ENCODE measurements around the gene LMAN1. TPM values are rescaled to one million over a fixed set of nuclear protein-coding genes. Genes with fewer than 3 reads are reported as not detected.

LMAN1 gene
- total and polyA plus RNA-seq, 2 donors (not counting 3 experiments of a cell fraction or from before 2014, with no cell fraction given), result 43.8 to 92.5 TPM

DNA sequence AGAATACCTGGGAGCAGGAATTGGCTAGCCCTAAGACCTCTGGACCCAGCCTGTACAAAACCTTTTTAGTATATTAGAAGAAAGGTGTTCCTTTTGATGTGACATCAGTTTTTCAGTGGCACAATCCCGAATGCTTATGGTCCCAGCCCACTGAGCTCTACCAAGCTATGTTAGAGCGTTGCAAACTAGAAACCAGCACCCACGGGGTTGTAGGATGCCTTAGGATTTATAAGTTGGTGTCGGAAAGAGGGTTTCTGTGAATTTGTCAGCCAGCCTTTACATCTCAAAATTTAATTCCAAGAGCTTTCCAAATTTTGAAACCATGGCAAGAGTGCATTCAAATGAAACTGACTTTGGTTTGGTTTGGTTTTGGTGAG lies 499 bp upstream of the LMAN1 start:
- Histone ChIP-seq H3K9ac (replicated peaks; ENCODE audit: extremely low read depth, insufficient read depth, low read length) (no peak overlapping the region), H4K20me1 (replicated peaks; ENCODE audit: control insufficient read depth, extremely low read depth, insufficient read depth, low read length) (peaks cover 8% of the 10 kb centered on the region), H3K4me1 (ENCODE audit: control insufficient read depth, extremely low read depth, insufficient read depth, low read length) (peaks cover 18% of the 10 kb centered on the region), H3K27me3 (ENCODE audit: control insufficient read depth in 2 of 2, insufficient read depth in 2 of 2, low read length in 2 of 2) (peaks cover 23 to 38% of the 10 kb centered on the region in 2 experiments), H3K4me2 (ENCODE audit: insufficient read depth, low read length) (peak overlapping the region; percentile 91), H3K4me3 (replicated peaks in 1 of 3; ENCODE audit: insufficient read depth in 1 of 3, low read depth in 1 of 3, low read length in 3 of 3) (peak overlapping the region; percentile 16 to 89 (median 67)), H3K36me3 (ENCODE audit: control insufficient read depth in 2 of 2, extremely low read depth in 1 of 2, insufficient read depth in 2 of 2, low read length in 2 of 2) (peaks cover 4 to 5% of the 10 kb centered on the region in 2 experiments), H3K9me1 (replicated peaks; ENCODE audit: control insufficient read depth, extremely low read depth, insufficient read depth, low read length) (no peaks in the 10 kb centered on the region), H3K79me2 (ENCODE audit: control insufficient read depth, insufficient read depth, low read length) (peaks cover 38% of the 10 kb centered on the region), H2AFZ (ENCODE audit: low read depth, low read length) (peak overlapping the region; percentile 35), H3K9me3 (replicated peaks; ENCODE audit: control insufficient read depth, insufficient read depth, low read length) (no peaks in the 10 kb centered on the region), H3K27ac (ENCODE audit: insufficient read depth, low read depth, low read length) (no peak overlapping the region)
- TF ChIP-seq GATA2 (IDR thresholded peaks at IDR 0.05; ENCODE audit: insufficient read depth, insufficient read length, low read depth, low read length) (no peak), JUN (IDR thresholded peaks at IDR 0.05; ENCODE audit: borderline replicate concordance, insufficient read depth, insufficient read length, low read depth) (no peak), MYC (IDR thresholded peaks at IDR 0.05; ENCODE audit: low read depth, low read length) (no peak), EZH2 (IDR thresholded peaks at IDR 0.05; ENCODE audit: borderline replicate concordance, low read depth, low read length, severe bottlenecking) (no peak), POLR2AphosphoS5 (IDR thresholded peaks at IDR 0.05; ENCODE audit: insufficient read depth, low read depth, low read length) (no peak)
- dilution Hi-C loops (cut with MboI; ENCODE audit: extremely low pct_ligation_motif_present, low sequenced_read_pairs) (no loop called here), intact Hi-C loops (cut with micrococcal nuclease) (loop anchor here (2.0 kb wide), 1 partner anchor 221 kb away; the partner anchor contains the start of gene SEC11C)
- FAIRE-seq (no peak), DNase-seq (ENCODE audit: low read depth, low spot score) (no peak)
- BruUV-seq (replicated peaks), result no TSS peak
- CTCF ChIA-PET, result interaction anchor here (1.0 to 2.3 kb wide), 5 partner anchors 43 to 337 kb away, joined by 3 to 13 read pairs (median 4); partner anchors contain the start of gene CCBE1
- POLR2A ChIA-PET, result no interaction called here

- POLR2A ChIA-PET, result no interaction called here
- H3K79me2 ChIP-seq (ENCODE audit: control insufficient read depth, insufficient read depth, low read length), result peaks cover 38% of the 10 kb centered on the region
- intact Hi-C loops (cut with micrococcal nuclease) (loop anchor here (2.0 kb wide), 1 partner anchor 220 kb away; the partner anchor contains the start of gene SEC11C), dilution Hi-C loops (cut with MboI; ENCODE audit: extremely low pct_ligation_motif_present, low sequenced_read_pairs) (no loop called here)
- H3K27me3 ChIP-seq (ENCODE audit: control insufficient read depth in 2 of 2, insufficient read depth in 2 of 2, low read length in 2 of 2), result peaks cover 19 to 36% of the 10 kb centered on the region in 2 experiments
- no TSS peak for BruUV-seq (replicated peaks)
- H3K9me1 ChIP-seq (replicated peaks; ENCODE audit: control insufficient read depth, extremely low read depth, insufficient read depth, low read length), result no peaks in the 10 kb centered on the region
- peak overlapping the region; percentile 100 for H3K4me2 ChIP-seq (ENCODE audit: insufficient read depth, low read length)
- peak overlapping the region; percentile 96 for H3K9ac ChIP-seq (replicated peaks; ENCODE audit: extremely low read depth, insufficient read depth, low read length)
- no peak for FAIRE-seq
- no peaks in the 10 kb centered on the region for H3K9me3 ChIP-seq (replicated peaks; ENCODE audit: control insufficient read depth, insufficient read depth, low read length)
- peak; percentile 67 for DNase-seq (ENCODE audit: low read depth, low spot score)
- peaks cover 8% of the 10 kb centered on the region for H4K20me1 ChIP-seq (replicated peaks; ENCODE audit: control insufficient read depth, extremely low read depth, insufficient read depth, low read length)
- peak overlapping the region; percentile 73 for H2AFZ ChIP-seq (ENCODE audit: low read depth, low read length)
- H3K4me1 ChIP-seq (ENCODE audit: control insufficient read depth, extremely low read depth, insufficient read depth, low read length), result peaks cover 18% of the 10 kb centered on the region
- CTCF ChIA-PET, result no interaction called here
- peak overlapping the region; percentile 73 for H3K27ac ChIP-seq (ENCODE audit: insufficient read depth, low read depth, low read length)
- peaks cover 6 to 8% of the 10 kb centered on the region in 2 experiments for H3K36me3 ChIP-seq (ENCODE audit: control insufficient read depth in 2 of 2, extremely low read depth in 1 of 2, insufficient read depth in 2 of 2, low read length in 2 of 2)
- TF ChIP-seq MYC (IDR thresholded peaks at IDR 0.05; ENCODE audit: low read depth, low read length), result no peak
- peak overlapping the region; percentile 88 to 94 (median 89) for H3K4me3 ChIP-seq (replicated peaks in 1 of 3; ENCODE audit: insufficient read depth in 1 of 3, low read depth in 1 of 3, low read length in 3 of 3)
These were observed 702 bp downstream of the LMAN1 start for GRCh38 chr18:59358414-59358711.

Data from endothelial cell of umbilical vein (primary cell).